ENCODE measurements around the gene SLC24A3. TPM values are rescaled to one million over a fixed set of nuclear protein-coding genes. Genes with fewer than 3 reads are reported as not detected.

The SLC24A3 gene
- total and polyA plus RNA-seq, 12 donors: 0.21 to 2.6 (median 0.84) TPM

GRCh38 chr20:19544684-19545083 lies 332.2 kb downstream of the SLC24A3 start:
- WGBS, 2 donors: 80 to 90% methylated on average over 7 of the region's 7 CpGs
- Histone ChIP-seq H3K4me3 (no peak overlapping the region), H3K36me3 (no peaks in the 10 kb centered on the region), H3K27me3 (peaks cover 0 to 9% (median 0%) of the 10 kb centered on the region in 7 donors), H3K9me3 (no peaks in the 10 kb centered on the region), H3K27ac (no peak overlapping the region), H3K4me1 (no peaks in the 10 kb centered on the region)
- ATAC-seq (no peak), DNase-seq (no peak)
- intact Hi-C loops (cut with DNase I): no loop called here
- no peak for TF ChIP-seq CTCF (IDR thresholded peaks at IDR 0.05)

DNA sequence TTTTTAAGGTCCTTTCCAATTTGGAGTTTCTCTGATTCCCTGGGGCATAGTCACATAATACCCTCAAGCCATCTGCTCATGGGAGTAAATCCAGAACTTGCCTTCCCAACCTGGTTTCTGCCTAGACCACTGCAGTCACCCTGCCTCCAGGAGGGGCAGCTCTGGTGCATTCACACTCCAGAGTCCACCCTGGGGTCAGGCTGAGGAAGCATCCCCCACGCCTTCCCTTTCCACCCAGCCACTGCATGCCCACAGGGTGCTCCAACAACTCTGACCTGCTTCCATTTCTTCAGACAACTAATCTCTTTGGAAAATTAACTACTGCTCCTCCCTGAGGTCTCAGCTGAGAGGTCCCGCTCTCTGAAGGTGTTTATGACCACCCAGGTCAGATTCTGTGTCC lies 334.2 kb downstream of the SLC24A3 start:
- Histone ChIP-seq H3K27ac (no peak overlapping the region), H3K27me3 (peaks cover 0 to 9% (median 0%) of the 10 kb centered on the region in 7 donors), H3K4me1 (no peaks in the 10 kb centered on the region), H3K36me3 (no peaks in the 10 kb centered on the region), H3K9me3 (no peaks in the 10 kb centered on the region), H3K4me3 (no peak overlapping the region)
- TF ChIP-seq CTCF (IDR thresholded peaks at IDR 0.05): no peak
- WGBS, 2 donors: 92 to 93% methylated on average over 2 of the region's 2 CpGs
- intact Hi-C loops (cut with DNase I): no loop called here
- ATAC-seq: no peak
- DNase-seq: no peak

DNA sequence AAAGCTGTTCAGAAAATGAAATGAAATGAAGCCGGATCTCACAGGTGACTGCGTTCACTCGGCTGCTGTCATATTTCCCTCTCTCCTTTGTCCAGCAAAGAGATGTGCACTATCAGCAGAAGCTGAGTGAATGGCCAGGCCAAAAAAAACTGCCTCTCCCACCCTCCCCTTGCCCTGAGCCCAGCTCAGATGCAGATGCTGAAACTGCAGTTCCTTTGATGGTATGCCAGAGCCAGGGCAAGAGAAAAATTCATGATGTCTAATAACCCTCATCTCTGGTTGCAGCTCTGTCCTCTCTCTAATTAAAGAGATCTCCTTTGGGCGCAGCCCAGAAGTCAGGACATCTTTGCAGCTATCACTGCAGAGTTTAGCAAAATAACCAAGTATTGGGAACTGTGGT lies 335.1 kb downstream of the SLC24A3 start:
- TF ChIP-seq CTCF (IDR thresholded peaks at IDR 0.05): no peak
- ATAC-seq: no peak
- H3K4me1 ChIP-seq: peaks cover 0 to 5% (median 0%) of the 10 kb centered on the region in 9 donors
- WGBS, 2 donors: 66 to 69% methylated on average over 4 of the region's 4 CpGs
- peaks cover 0 to 11% (median 0%) of the 10 kb centered on the region in 7 donors for H3K27me3 ChIP-seq
- H3K9me3 ChIP-seq: no peaks in the 10 kb centered on the region
- no peaks in the 10 kb centered on the region for H3K36me3 ChIP-seq
- no peak overlapping the region for H3K27ac ChIP-seq
- intact Hi-C loops (cut with DNase I): no loop called here
- DNase-seq: no peak
- H3K4me3 ChIP-seq: no peak overlapping the region

GRCh38 chr20:19549896-19550295 lies 337.5 kb downstream of the SLC24A3 start:
- ATAC-seq: no peak
- Histone ChIP-seq H3K36me3 (no peaks in the 10 kb centered on the region), H3K4me1 (peaks cover 0 to 5% (median 0%) of the 10 kb centered on the region in 9 donors), H3K27me3 (peaks cover 0 to 11% (median 0%) of the 10 kb centered on the region in 7 donors), H3K4me3 (no peak overlapping the region), H3K27ac (no peak overlapping the region), H3K9me3 (no peaks in the 10 kb centered on the region)
- TF ChIP-seq CTCF (IDR thresholded peaks at IDR 0.05): no peak
- no peak for DNase-seq
- intact Hi-C loops (cut with DNase I): loop anchor here in 1 of 10 donors (10.0 kb wide), 1 partner anchor 55 kb away; no protein-coding TSS in a partner anchor
